Smooth muscle cell of trachea (primary cell): Measurements from ENCODE around the gene PDZK1IP1. TPM values are rescaled to one million over a fixed set of nuclear protein-coding genes. Genes with fewer than 3 reads are reported as not detected.

Experiments
- total RNA-seq: library from RNA; depleted of rRNA; stranded (reverse); fragments of >200 nt; gene quantifications from 2 replicates; pipeline ENCODE4 v1.2.1, GENCODE V29; 2014

PDZK1IP1 gene, protein sequence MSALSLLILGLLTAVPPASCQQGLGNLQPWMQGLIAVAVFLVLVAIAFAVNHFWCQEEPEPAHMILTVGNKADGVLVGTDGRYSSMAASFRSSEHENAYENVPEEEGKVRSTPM
- 0.50 TPM in 1 of 2 replicates, not detected in the other for total RNA-seq

GRCh38 chr1:47189844-47190508, at the start of gene PDZK1IP1:
Gene PDZK1IP1, minus strand, starts transcription at chr1:47190036. Its CDS starts 104 bp downstream, at chr1:47189932.

GRCh38 chr1:47232187-47232874, 42.5 kb upstream of the PDZK1IP1 start, which contains the start of gene TAL1:
Gene TAL1, minus strand, starts transcription at chr1:47232225. Its CDS starts 6,337 bp downstream, at chr1:47225888.

GRCh38 chr1:47137198-47137597, 52.6 kb downstream of the PDZK1IP1 start, which contains the start of gene CYP4A22:
Gene CYP4A22, plus strand, starts transcription at chr1:47137441. Its CDS starts 45 bp downstream, at chr1:47137486.

Other genes with a start within 250 kb of the PDZK1IP1 start
- gene CYP4A11, start 248.6 kb downstream of the PDZK1IP1 start, total RNA-seq: not detected in 2 replicates
- gene CYP4X1, start 166.4 kb downstream of the PDZK1IP1 start, total RNA-seq: 0.15 and 0.17 TPM in 2 replicates
- gene CYP4Z1, start 122.8 kb downstream of the PDZK1IP1 start, total RNA-seq: not detected in 2 replicates
- not detected in 2 replicates for gene CYP4A22, start 52.6 kb downstream of the PDZK1IP1 start, total RNA-seq
- under 0.01 TPM in 2 replicates for gene TAL1, start 42.2 kb upstream of the PDZK1IP1 start, total RNA-seq
- 2.6 and 11.2 TPM in 2 replicates for gene STIL, start 124.1 kb upstream of the PDZK1IP1 start, total RNA-seq
- 79.6 and 132 TPM in 2 replicates for gene CMPK1, start 143.8 kb upstream of the PDZK1IP1 start, total RNA-seq
- gene FOXE3, start 226.2 kb upstream of the PDZK1IP1 start, total RNA-seq: not detected in 2 replicates
- gene FOXD2, start 248.0 kb upstream of the PDZK1IP1 start, total RNA-seq: 0.29 and 0.66 TPM in 2 replicates